ENCODE results near the gene KCNA10.

Gene KCNA10

DNA sequence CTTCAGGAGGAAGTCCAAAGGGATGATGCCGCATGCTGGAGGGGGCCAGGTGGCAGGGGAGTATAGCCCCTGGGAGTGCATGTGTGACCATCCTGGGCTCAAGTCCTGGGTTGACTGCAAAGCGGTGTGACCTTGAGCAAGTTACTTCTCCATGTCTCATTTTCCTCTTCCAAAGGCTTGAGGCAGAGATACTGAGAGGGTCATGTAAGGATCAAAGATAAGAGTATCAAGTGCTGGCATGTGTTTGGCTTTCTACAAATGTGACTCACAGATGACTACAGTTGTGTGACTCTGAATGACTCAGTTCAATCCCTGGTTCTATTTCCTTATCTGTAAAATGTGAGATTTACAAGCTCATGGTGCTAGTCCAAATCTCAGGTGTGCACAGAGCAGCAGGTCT lies 41.9 kb downstream of the KCNA10 start (continued):
- TF ChIP-seq, protein P1, sequence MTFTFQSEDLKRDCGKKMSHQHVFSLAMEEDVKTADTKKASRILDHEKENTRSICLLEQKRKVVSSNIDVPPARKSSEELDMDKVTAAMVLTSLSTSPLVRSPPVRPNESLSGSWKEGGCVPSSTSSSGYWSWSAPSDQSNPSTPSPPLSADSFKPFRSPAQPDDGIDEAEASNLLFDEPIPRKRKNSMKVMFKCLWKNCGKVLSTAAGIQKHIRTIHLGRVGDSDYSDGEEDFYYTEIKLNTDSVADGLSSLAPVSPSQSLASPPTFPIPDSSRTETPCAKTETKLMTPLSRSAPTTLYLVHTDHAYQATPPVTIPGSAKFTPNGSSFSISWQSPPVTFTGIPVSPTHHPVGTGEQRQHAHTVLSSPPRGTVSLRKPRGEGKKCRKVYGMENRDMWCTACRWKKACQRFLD (tag by site-specific recombination; IDR thresholded peaks at IDR 0.05): no peak
- TF ChIP-seq ZNF791 (tag by site-specific recombination; IDR thresholded peaks at IDR 0.05) (no peak), ZNF132 (tag by site-specific recombination; IDR thresholded peaks at IDR 0.05; ENCODE audit: borderline replicate concordance) (no peak), SP7 (tag by site-specific recombination; IDR thresholded peaks at IDR 0.05) (peak; percentile 47; the same call in 1 of the 2 replicates), ZNF621 (tag by site-specific recombination; IDR thresholded peaks at IDR 0.05) (no peak), ZNF530 (tag by site-specific recombination; IDR thresholded peaks at IDR 0.05; ENCODE audit: low read depth) (no peak), ZNF335 (tag by site-specific recombination; conservative IDR thresholded peaks at IDR 0.05) (no peak), ZNF510 (tag by site-specific recombination; IDR thresholded peaks at IDR 0.05; ENCODE audit: insufficient replicate concordance) (no peak), ZNF654 (tag by site-specific recombination; IDR thresholded peaks at IDR 0.05; ENCODE audit: low read depth) (no peak), ZFP37 (tag by site-specific recombination; IDR thresholded peaks at IDR 0.05) (no peak), ZNF394 (tag by site-specific recombination; IDR thresholded peaks at IDR 0.05; ENCODE audit: borderline replicate concordance) (no peak), ZNF16 (tag by site-specific recombination; IDR thresholded peaks at IDR 0.05; ENCODE audit: low read depth) (no peak), ZNF280C (tag by site-specific recombination; IDR thresholded peaks at IDR 0.05) (no peak), OVOL3 (tag by site-specific recombination; IDR thresholded peaks at IDR 0.05) (no peak), TCF7L2 (IDR thresholded peaks at IDR 0.05; ENCODE audit: borderline replicate concordance, low read depth, low read length) (no peak), GLIS2 (tag by site-specific recombination; IDR thresholded peaks at IDR 0.05) (no peak), ZNF214 (tag by site-specific recombination; IDR thresholded peaks at IDR 0.05; ENCODE audit: borderline replicate concordance) (no peak), ZNF2 (tag by site-specific recombination; IDR thresholded peaks at IDR 0.05) (no peak), ZNF549 (tag by site-specific recombination; IDR thresholded peaks at IDR 0.05) (no peak), ZNF280D (tag by site-specific recombination; IDR thresholded peaks at IDR 0.05) (no peak), ZNF521 (tag by site-specific recombination; IDR thresholded peaks at IDR 0.05) (no peak), SP3 (tag by site-specific recombination; IDR thresholded peaks at IDR 0.05) (no peak)
- TF ChIP-seq, protein P2, sequence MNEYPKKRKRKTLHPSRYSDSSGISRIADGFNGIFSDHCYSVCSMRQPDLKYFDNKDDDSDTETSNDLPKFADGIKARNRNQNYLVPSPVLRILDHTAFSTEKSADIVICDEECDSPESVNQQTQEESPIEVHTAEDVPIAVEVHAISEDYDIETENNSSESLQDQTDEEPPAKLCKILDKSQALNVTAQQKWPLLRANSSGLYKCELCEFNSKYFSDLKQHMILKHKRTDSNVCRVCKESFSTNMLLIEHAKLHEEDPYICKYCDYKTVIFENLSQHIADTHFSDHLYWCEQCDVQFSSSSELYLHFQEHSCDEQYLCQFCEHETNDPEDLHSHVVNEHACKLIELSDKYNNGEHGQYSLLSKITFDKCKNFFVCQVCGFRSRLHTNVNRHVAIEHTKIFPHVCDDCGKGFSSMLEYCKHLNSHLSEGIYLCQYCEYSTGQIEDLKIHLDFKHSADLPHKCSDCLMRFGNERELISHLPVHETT (tag by site-specific recombination; IDR thresholded peaks at IDR 0.05): peak; percentile 67; the same call in 1 of the 2 replicates
- TF ChIP-seq, protein P3, sequence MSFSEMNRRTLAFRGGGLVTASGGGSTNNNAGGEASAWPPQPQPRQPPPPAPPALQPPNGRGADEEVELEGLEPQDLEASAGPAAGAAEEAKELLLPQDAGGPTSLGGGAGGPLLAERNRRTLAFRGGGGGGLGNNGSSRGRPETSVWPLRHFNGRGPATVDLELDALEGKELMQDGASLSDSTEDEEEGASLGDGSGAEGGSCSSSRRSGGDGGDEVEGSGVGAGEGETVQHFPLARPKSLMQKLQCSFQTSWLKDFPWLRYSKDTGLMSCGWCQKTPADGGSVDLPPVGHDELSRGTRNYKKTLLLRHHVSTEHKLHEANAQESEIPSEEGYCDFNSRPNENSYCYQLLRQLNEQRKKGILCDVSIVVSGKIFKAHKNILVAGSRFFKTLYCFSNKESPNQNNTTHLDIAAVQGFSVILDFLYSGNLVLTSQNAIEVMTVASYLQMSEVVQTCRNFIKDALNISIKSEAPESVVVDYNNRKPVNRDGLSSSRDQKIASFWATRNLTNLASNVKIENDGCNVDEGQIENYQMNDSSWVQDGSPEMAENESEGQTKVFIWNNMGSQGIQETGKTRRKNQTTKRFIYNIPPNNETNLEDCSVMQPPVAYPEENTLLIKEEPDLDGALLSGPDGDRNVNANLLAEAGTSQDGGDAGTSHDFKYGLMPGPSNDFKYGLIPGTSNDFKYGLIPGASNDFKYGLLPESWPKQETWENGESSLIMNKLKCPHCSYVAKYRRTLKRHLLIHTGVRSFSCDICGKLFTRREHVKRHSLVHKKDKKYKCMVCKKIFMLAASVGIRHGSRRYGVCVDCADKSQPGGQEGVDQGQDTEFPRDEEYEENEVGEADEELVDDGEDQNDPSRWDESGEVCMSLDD (tag by site-specific recombination; IDR thresholded peaks at IDR 0.05): no peak
- TF ChIP-seq, protein P4, sequence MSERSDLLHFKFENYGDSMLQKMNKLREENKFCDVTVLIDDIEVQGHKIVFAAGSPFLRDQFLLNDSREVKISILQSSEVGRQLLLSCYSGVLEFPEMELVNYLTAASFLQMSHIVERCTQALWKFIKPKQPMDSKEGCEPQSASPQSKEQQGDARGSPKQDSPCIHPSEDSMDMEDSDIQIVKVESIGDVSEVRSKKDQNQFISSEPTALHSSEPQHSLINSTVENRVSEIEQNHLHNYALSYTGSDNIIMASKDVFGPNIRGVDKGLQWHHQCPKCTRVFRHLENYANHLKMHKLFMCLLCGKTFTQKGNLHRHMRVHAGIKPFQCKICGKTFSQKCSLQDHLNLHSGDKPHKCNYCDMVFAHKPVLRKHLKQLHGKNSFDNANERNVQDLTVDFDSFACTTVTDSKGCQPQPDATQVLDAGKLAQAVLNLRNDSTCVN (tag by site-specific recombination; optimal IDR thresholded peaks at IDR 0.05): no peak
- TF ChIP-seq, protein P5, sequence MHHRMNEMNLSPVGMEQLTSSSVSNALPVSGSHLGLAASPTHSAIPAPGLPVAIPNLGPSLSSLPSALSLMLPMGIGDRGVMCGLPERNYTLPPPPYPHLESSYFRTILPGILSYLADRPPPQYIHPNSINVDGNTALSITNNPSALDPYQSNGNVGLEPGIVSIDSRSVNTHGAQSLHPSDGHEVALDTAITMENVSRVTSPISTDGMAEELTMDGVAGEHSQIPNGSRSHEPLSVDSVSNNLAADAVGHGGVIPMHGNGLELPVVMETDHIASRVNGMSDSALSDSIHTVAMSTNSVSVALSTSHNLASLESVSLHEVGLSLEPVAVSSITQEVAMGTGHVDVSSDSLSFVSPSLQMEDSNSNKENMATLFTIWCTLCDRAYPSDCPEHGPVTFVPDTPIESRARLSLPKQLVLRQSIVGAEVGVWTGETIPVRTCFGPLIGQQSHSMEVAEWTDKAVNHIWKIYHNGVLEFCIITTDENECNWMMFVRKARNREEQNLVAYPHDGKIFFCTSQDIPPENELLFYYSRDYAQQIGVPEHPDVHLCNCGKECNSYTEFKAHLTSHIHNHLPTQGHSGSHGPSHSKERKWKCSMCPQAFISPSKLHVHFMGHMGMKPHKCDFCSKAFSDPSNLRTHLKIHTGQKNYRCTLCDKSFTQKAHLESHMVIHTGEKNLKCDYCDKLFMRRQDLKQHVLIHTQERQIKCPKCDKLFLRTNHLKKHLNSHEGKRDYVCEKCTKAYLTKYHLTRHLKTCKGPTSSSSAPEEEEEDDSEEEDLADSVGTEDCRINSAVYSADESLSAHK (tag by site-specific recombination; IDR thresholded peaks at IDR 0.05): no peak
